HEK293 (cell line): ENCODE data around the gene ILRUN.

Experiments used
- MEIS1 ChIP-seq: sonication (generic); formaldehyde crosslinking; IDR thresholded peaks from 2 replicates; pipeline ENCODE4 v1.8.1; 2022; ENCODE audit warnings: missing genetic modification reagents, mild to moderate bottlenecking, borderline replicate concordance
- PRDM1 ChIP-seq: fragments of 450-650 bp; formaldehyde crosslinking; IDR thresholded peaks from 2 replicates; pipeline ENCODE4; 2016; ENCODE audit warnings: missing biosample characterization, missing genetic modification characterization
- ZBTB8A ChIP-seq: fragments of 450-650 bp; formaldehyde crosslinking; IDR thresholded peaks from 2 replicates; pipeline ENCODE4 v1.5.1; 2016; ENCODE audit warnings: missing biosample characterization, missing genetic modification characterization
- ZNF10 ChIP-seq: fragments of 450-650 bp; formaldehyde crosslinking; IDR thresholded peaks from 2 replicates; pipeline ENCODE4 v1.5.1; 2017; ENCODE audit warnings: missing biosample characterization, missing genetic modification characterization
- ZNF184 ChIP-seq: fragments of 450-650 bp; IDR thresholded peaks from 2 replicates; pipeline ENCODE4 v1.5.1; 2018; ENCODE audit warnings: missing biosample characterization, mild to moderate bottlenecking, missing genetic modification characterization
- ZNF24 ChIP-seq: fragments of 450-650 bp; formaldehyde crosslinking; IDR thresholded peaks from 2 replicates; pipeline ENCODE4 v1.5.1; 2016; ENCODE audit warnings: missing biosample characterization, missing genetic modification characterization
- ZNF473 ChIP-seq: fragments of 450-650 bp; formaldehyde crosslinking; IDR thresholded peaks from 2 replicates; pipeline ENCODE4 v1.5.1; 2017; ENCODE audit warnings: missing biosample characterization, missing genetic modification characterization
- ZNF670 ChIP-seq: fragments of 450-650 bp; formaldehyde crosslinking; IDR thresholded peaks from 2 replicates; pipeline ENCODE4 v1.5.1; 2016; ENCODE audit warnings: missing biosample characterization, missing genetic modification characterization, low read depth
- ZNF837 ChIP-seq: fragments of 450-650 bp; formaldehyde crosslinking; IDR thresholded peaks from 2 replicates; pipeline ENCODE4 v1.5.1; 2016; ENCODE audit warnings: missing biosample characterization, missing genetic modification characterization
- TF ChIP-seq, protein P1 (sequence below): fragments of 450-650 bp; formaldehyde crosslinking; IDR thresholded peaks from 2 replicates; pipeline ENCODE4 v1.5.1; 2016; ENCODE audit warnings: missing biosample characterization, missing genetic modification characterization
- TF ChIP-seq, protein P2 (sequence below): fragments of 450-650 bp; formaldehyde crosslinking; IDR thresholded peaks from 2 replicates; pipeline ENCODE4 v1.5.1; 2016; ENCODE audit warnings: missing biosample characterization, missing genetic modification characterization
- TF ChIP-seq, protein P3 (sequence below): fragments of 450-650 bp; formaldehyde crosslinking; conservative IDR thresholded peaks from 2 replicates; pipeline ENCODE4 v1.5.1; 2016; ENCODE audit warnings: low read depth, missing biosample characterization, missing genetic modification characterization

GRCh38 chr6:34679552-34680253, 16.9 kb downstream of the ILRUN start:
- TF ChIP-seq, protein P1, sequence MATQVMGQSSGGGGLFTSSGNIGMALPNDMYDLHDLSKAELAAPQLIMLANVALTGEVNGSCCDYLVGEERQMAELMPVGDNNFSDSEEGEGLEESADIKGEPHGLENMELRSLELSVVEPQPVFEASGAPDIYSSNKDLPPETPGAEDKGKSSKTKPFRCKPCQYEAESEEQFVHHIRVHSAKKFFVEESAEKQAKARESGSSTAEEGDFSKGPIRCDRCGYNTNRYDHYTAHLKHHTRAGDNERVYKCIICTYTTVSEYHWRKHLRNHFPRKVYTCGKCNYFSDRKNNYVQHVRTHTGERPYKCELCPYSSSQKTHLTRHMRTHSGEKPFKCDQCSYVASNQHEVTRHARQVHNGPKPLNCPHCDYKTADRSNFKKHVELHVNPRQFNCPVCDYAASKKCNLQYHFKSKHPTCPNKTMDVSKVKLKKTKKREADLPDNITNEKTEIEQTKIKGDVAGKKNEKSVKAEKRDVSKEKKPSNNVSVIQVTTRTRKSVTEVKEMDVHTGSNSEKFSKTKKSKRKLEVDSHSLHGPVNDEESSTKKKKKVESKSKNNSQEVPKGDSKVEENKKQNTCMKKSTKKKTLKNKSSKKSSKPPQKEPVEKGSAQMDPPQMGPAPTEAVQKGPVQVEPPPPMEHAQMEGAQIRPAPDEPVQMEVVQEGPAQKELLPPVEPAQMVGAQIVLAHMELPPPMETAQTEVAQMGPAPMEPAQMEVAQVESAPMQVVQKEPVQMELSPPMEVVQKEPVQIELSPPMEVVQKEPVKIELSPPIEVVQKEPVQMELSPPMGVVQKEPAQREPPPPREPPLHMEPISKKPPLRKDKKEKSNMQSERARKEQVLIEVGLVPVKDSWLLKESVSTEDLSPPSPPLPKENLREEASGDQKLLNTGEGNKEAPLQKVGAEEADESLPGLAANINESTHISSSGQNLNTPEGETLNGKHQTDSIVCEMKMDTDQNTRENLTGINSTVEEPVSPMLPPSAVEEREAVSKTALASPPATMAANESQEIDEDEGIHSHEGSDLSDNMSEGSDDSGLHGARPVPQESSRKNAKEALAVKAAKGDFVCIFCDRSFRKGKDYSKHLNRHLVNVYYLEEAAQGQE, result no peak
- TF ChIP-seq, protein P2, sequence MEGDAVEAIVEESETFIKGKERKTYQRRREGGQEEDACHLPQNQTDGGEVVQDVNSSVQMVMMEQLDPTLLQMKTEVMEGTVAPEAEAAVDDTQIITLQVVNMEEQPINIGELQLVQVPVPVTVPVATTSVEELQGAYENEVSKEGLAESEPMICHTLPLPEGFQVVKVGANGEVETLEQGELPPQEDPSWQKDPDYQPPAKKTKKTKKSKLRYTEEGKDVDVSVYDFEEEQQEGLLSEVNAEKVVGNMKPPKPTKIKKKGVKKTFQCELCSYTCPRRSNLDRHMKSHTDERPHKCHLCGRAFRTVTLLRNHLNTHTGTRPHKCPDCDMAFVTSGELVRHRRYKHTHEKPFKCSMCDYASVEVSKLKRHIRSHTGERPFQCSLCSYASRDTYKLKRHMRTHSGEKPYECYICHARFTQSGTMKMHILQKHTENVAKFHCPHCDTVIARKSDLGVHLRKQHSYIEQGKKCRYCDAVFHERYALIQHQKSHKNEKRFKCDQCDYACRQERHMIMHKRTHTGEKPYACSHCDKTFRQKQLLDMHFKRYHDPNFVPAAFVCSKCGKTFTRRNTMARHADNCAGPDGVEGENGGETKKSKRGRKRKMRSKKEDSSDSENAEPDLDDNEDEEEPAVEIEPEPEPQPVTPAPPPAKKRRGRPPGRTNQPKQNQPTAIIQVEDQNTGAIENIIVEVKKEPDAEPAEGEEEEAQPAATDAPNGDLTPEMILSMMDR, result no peak
- TF ChIP-seq MEIS1 (CRISPR knock-in tag) (no peak), PRDM1 (tag by site-specific recombination) (no peak), ZNF837 (tag by site-specific recombination) (no peak), ZBTB8A (tag by site-specific recombination) (no peak), ZNF184 (tag by site-specific recombination) (no peak), ZNF670 (tag by site-specific recombination) (no peak), ZNF473 (tag by site-specific recombination) (no peak), ZNF24 (tag by site-specific recombination) (no peak), ZNF10 (tag by site-specific recombination) (peak; percentile 65; the same call in 1 of the 2 replicates)
- TF ChIP-seq, protein P3, sequence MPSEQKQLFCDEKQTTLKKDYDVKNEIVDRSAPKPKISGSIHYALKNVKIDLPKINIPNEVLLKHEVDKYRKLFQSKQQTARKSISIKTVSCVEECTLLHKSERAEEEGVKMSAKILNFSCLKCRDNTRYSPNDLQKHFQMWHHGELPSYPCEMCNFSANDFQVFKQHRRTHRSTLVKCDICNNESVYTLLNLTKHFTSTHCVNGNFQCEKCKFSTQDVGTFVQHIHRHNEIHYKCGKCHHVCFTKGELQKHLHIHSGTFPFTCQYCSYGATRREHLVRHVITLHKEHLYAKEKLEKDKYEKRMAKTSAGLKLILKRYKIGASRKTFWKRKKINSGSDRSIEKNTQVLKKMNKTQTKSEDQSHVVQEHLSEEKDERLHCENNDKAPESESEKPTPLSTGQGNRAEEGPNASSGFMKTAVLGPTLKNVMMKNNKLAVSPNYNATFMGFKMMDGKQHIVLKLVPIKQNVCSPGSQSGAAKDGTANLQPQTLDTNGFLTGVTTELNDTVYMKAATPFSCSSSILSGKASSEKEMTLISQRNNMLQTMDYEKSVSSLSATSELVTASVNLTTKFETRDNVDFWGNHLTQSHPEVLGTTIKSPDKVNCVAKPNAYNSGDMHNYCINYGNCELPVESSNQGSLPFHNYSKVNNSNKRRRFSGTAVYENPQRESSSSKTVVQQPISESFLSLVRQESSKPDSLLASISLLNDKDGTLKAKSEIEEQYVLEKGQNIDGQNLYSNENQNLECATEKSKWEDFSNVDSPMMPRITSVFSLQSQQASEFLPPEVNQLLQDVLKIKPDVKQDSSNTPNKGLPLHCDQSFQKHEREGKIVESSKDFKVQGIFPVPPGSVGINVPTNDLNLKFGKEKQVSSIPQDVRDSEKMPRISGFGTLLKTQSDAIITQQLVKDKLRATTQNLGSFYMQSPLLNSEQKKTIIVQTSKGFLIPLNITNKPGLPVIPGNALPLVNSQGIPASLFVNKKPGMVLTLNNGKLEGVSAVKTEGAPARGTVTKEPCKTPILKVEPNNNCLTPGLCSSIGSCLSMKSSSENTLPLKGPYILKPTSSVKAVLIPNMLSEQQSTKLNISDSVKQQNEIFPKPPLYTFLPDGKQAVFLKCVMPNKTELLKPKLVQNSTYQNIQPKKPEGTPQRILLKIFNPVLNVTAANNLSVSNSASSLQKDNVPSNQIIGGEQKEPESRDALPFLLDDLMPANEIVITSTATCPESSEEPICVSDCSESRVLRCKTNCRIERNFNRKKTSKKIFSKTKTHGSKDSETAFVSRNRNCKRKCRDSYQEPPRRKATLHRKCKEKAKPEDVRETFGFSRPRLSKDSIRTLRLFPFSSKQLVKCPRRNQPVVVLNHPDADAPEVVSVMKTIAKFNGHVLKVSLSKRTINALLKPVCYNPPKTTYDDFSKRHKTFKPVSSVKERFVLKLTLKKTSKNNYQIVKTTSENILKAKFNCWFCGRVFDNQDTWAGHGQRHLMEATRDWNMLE (tag by site-specific recombination), result no peak
